IMR-90 (cell line): Measurements from ENCODE around the gene MAP3K9.

Experiments used
- BHLHE40 ChIP-seq: fragments of 150-350 bp; IDR thresholded peaks from 2 replicates; pipeline ENCODE4 v1.6.1; 2016; ENCODE audit warnings: mild to moderate bottlenecking, low read depth, low read length
- CEBPB ChIP-seq: IDR thresholded peaks from 2 replicates; pipeline ENCODE4 v1.6.1; 2012; ENCODE audit warnings: low read depth, low read length, improper control_type of control experiment
- CHD1 ChIP-seq: IDR thresholded peaks from 2 replicates; pipeline ENCODE4 v1.6.1; 2012; ENCODE audit warnings: low read depth, low read length, improper control_type of control experiment
- MAFK ChIP-seq: IDR thresholded peaks from 2 replicates; pipeline ENCODE4 v1.6.1; 2012; ENCODE audit warnings: low read depth, low read length, improper control_type of control experiment
- MAZ ChIP-seq: IDR thresholded peaks from 2 replicates; pipeline ENCODE4 v1.6.1; 2012; ENCODE audit warnings: low read depth, mild to moderate bottlenecking, low read length, improper control_type of control experiment, moderate library complexity, borderline replicate concordance
- MXI1 ChIP-seq: IDR thresholded peaks from 2 replicates; pipeline ENCODE4 v1.6.1; 2012; ENCODE audit warnings: low read depth, mild to moderate bottlenecking, low read length, moderate library complexity, borderline replicate concordance
- NFE2L2 ChIP-seq: fragments of 150-350 bp; IDR thresholded peaks from 2 replicates; pipeline ENCODE4 v1.6.1; 2016; ENCODE audit warnings: low read depth, mild to moderate bottlenecking, low read length
- POLR2A ChIP-seq: IDR thresholded peaks from 2 replicates; pipeline ENCODE4 v1.6.1; 2012; ENCODE audit warnings: mild to moderate bottlenecking, low read depth, low read length
- RAD21 ChIP-seq: IDR thresholded peaks from 2 replicates; pipeline ENCODE4 v1.6.1; 2012; ENCODE audit warnings: low read length, improper control_type of control experiment
- RCOR1 ChIP-seq: IDR thresholded peaks from 2 replicates; pipeline ENCODE4 v1.6.1; 2012; ENCODE audit warnings: mild to moderate bottlenecking, low read length, improper control_type of control experiment; ENCODE audit not compliant: insufficient replicate concordance
- RFX5 ChIP-seq: IDR thresholded peaks from 2 replicates; pipeline ENCODE4 v1.8.0; 2012; ENCODE audit warnings: low read depth, mild to moderate bottlenecking, low read length, moderate library complexity
- SMC3 ChIP-seq: fragments of 150-350 bp; IDR thresholded peaks from 2 replicates; pipeline ENCODE4 v1.6.1; 2016; ENCODE audit warnings: low read depth, mild to moderate bottlenecking, antibody characterized with exemption, low read length, moderate library complexity
- USF2 ChIP-seq: fragments of 150-350 bp; IDR thresholded peaks from 2 replicates; pipeline ENCODE4 v1.6.1; 2017; ENCODE audit warnings: mild to moderate bottlenecking, antibody characterized with exemption, low read length, low read depth
- TF ChIP-seq, protein P1 (sequence below): conservative IDR thresholded peaks from 2 replicates; pipeline ENCODE4 v1.5.1; 2012; ENCODE audit warnings: mild to moderate bottlenecking, low read depth, low read length, improper control_type of control experiment

- TF ChIP-seq, protein P1, sequence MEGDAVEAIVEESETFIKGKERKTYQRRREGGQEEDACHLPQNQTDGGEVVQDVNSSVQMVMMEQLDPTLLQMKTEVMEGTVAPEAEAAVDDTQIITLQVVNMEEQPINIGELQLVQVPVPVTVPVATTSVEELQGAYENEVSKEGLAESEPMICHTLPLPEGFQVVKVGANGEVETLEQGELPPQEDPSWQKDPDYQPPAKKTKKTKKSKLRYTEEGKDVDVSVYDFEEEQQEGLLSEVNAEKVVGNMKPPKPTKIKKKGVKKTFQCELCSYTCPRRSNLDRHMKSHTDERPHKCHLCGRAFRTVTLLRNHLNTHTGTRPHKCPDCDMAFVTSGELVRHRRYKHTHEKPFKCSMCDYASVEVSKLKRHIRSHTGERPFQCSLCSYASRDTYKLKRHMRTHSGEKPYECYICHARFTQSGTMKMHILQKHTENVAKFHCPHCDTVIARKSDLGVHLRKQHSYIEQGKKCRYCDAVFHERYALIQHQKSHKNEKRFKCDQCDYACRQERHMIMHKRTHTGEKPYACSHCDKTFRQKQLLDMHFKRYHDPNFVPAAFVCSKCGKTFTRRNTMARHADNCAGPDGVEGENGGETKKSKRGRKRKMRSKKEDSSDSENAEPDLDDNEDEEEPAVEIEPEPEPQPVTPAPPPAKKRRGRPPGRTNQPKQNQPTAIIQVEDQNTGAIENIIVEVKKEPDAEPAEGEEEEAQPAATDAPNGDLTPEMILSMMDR = no peak
- TF ChIP-seq USF2 (peak; percentile 36; the same call in 1 of the 2 replicates), NFE2L2 (no peak), SMC3 (no peak), POLR2A (peak; percentile 51; the same call in 1 of the 2 replicates), CHD1 (no peak), RFX5 (no peak), MAZ (peak; percentile 69; the same call in 1 of the 2 replicates), MAFK (no peak), RCOR1 (peak; percentile 13), MXI1 (peak; percentile 82; the same call in 1 of the 2 replicates), BHLHE40 (no peak), CEBPB (no peak), RAD21 (no peak)
Observed at GRCh38 chr14:70821584-70822529, 12.5 kb upstream of the MAP3K9 start.
